WTC11 (cell line): Measurements from ENCODE around the gene GRAMD1C. TPM values are rescaled to one million over a fixed set of nuclear protein-coding genes. Genes with fewer than 3 reads are reported as not detected.

Experiments
- ATAC-seq: fragments of 200-7000 bp; cut with Tn5 transposase; 2 replicates; pipeline ENCODE4 v1.10.0; 2021; ENCODE audit warnings: mild to moderate bottlenecking, moderate library complexity
- CTCF ChIA-PET: fragments of 300-600 bp; sonication (Branson Sonifier 250); formaldehyde crosslinking; loops from one replicate; lab custom pipeline; 2021; ENCODE audit warnings: antibody characterized with exemption; lab: Charles Lee
- POLR2A ChIA-PET: fragments of 350-600 bp; sonication (Branson Sonifier 250); formaldehyde crosslinking; loops from one replicate; lab custom pipeline; 2021; ENCODE audit warnings: antibody characterized with exemption; lab: Charles Lee
- DNase-seq: peaks from one replicate; pipeline ENCODE4 v3.0.0; 2021; ENCODE audit warnings: low spot score
- H3K27ac Mint-ChIP-seq: 2 replicates; pipeline ENCODE4 v1.8.0; 2021; ENCODE audit warnings: mixed read lengths
- H3K27me3 Mint-ChIP-seq: 2 replicates; pipeline ENCODE4 v1.8.0; 2021; ENCODE audit warnings: low read depth, mild to moderate bottlenecking, moderate library complexity, mixed read lengths
- H3K36me3 Mint-ChIP-seq: 2 replicates; pipeline ENCODE4 v1.8.0; 2021; ENCODE audit warnings: mixed read lengths
- H3K4me1 Mint-ChIP-seq: 2 replicates; pipeline ENCODE4 v1.8.0; 2022; ENCODE audit warnings: mixed read lengths
- H3K4me3 Mint-ChIP-seq: 2 replicates; pipeline ENCODE4 v1.8.0; 2021; ENCODE audit warnings: mild to moderate bottlenecking, moderate library complexity, mixed read lengths
- H3K9me3 Mint-ChIP-seq: 2 replicates; pipeline ENCODE4 v1.8.0; 2021; ENCODE audit warnings: mixed read lengths
- ATF1 ChIP-seq: sonication (generic); formaldehyde crosslinking; IDR thresholded peaks from 2 replicates; pipeline ENCODE4 v1.8.1; 2023; ENCODE audit warnings: mild to moderate bottlenecking, moderate library complexity, missing genetic modification reagents
- FOXJ3 ChIP-seq: sonication (generic); formaldehyde crosslinking; IDR thresholded peaks from 2 replicates; pipeline ENCODE4 v1.9.0; 2021; ENCODE audit warnings: missing genetic modification reagents, mild to moderate bottlenecking, borderline replicate concordance
- GABPB1 ChIP-seq: sonication (generic); formaldehyde crosslinking; IDR thresholded peaks from 2 replicates; pipeline ENCODE4 v1.8.1; 2023; ENCODE audit warnings: mild to moderate bottlenecking, missing genetic modification reagents
- GTF2I ChIP-seq: fragments of 250-450 bp; sonication (Bioruptor Pico); conservative IDR thresholded peaks from 2 replicates; pipeline ENCODE4 v1.4.0; 2021; ENCODE audit warnings: mild to moderate bottlenecking
- IRF1 ChIP-seq: sonication (generic); formaldehyde crosslinking; IDR thresholded peaks from 2 replicates; pipeline ENCODE4 v1.8.0; 2023; ENCODE audit warnings: missing genetic modification reagents
- JAZF1 ChIP-seq: fragments of 250-450 bp; sonication (Bioruptor Pico); IDR thresholded peaks from 2 replicates; pipeline ENCODE4 v1.9.0; 2021; ENCODE audit warnings: moderate library complexity, mild to moderate bottlenecking, inconsistent platforms
- NFATC4 ChIP-seq: fragments of 250-450 bp; sonication (Bioruptor Pico); IDR thresholded peaks from 2 replicates; pipeline ENCODE4 v1.9.0; 2021; ENCODE audit warnings: mild to moderate bottlenecking
- NFE2L1 ChIP-seq: sonication (generic); formaldehyde crosslinking; IDR thresholded peaks from 2 replicates; pipeline ENCODE4 v1.8.1; 2023; ENCODE audit warnings: missing genetic modification reagents
- NFYB ChIP-seq: sonication (generic); formaldehyde crosslinking; conservative IDR thresholded peaks from 2 replicates; pipeline ENCODE4 v1.8.0; 2022; ENCODE audit warnings: low read depth, missing genetic modification reagents
- NR3C1 ChIP-seq: sonication (generic); formaldehyde crosslinking; conservative IDR thresholded peaks from 2 replicates; pipeline ENCODE4 v1.8.1; 2023; ENCODE audit warnings: low read depth, mild to moderate bottlenecking, missing genetic modification reagents
- PREB ChIP-seq: sonication (generic); formaldehyde crosslinking; IDR thresholded peaks from 2 replicates; pipeline ENCODE4 v1.8.1; 2022; ENCODE audit warnings: mild to moderate bottlenecking, missing genetic modification reagents, moderate library complexity, borderline replicate concordance
- PRRX2 ChIP-seq: fragments of 250-450 bp; sonication (Bioruptor Pico); IDR thresholded peaks from 2 replicates; pipeline ENCODE4 v1.8.0; 2021; ENCODE audit warnings: mild to moderate bottlenecking
- RORB ChIP-seq: fragments of 250-450 bp; sonication (Bioruptor Pico); IDR thresholded peaks from 2 replicates; pipeline ENCODE4 v1.9.0; 2021; ENCODE audit warnings: mild to moderate bottlenecking
- SMAD3 ChIP-seq: sonication (generic); formaldehyde crosslinking; IDR thresholded peaks from 2 replicates; pipeline ENCODE4 v1.8.0; 2022; ENCODE audit warnings: missing genetic modification reagents, mild to moderate bottlenecking, borderline replicate concordance
- STAT6 ChIP-seq: sonication (generic); formaldehyde crosslinking; conservative IDR thresholded peaks from 2 replicates; pipeline ENCODE4 v1.8.1; 2023; ENCODE audit warnings: mild to moderate bottlenecking, low read depth, missing genetic modification reagents, moderate library complexity
- TEAD1 ChIP-seq: sonication (generic); formaldehyde crosslinking; IDR thresholded peaks from 2 replicates; pipeline ENCODE4 v1.8.0; 2022; ENCODE audit warnings: mild to moderate bottlenecking, missing genetic modification reagents
- TP53 ChIP-seq: sonication (generic); formaldehyde crosslinking; IDR thresholded peaks from 2 replicates; pipeline ENCODE4 v1.8.1; 2023; ENCODE audit warnings: mild to moderate bottlenecking, missing genetic modification reagents
- ZNF138 ChIP-seq: sonication (generic); formaldehyde crosslinking; conservative IDR thresholded peaks from 2 replicates; pipeline ENCODE4 v1.8.1; 2022; ENCODE audit warnings: mild to moderate bottlenecking, moderate library complexity, missing genetic modification reagents
- ZNF232 ChIP-seq: sonication (generic); formaldehyde crosslinking; IDR thresholded peaks from 2 replicates; pipeline ENCODE4 v1.8.0; 2022; ENCODE audit warnings: mild to moderate bottlenecking, missing genetic modification reagents
- total RNA-seq: library from RNA; stranded (reverse); gene quantifications from 3 replicates; pipeline ENCODE4 v1.2.3, GENCODE V29; 2021
- TF ChIP-seq, protein P1 (sequence below): fragments of 250-450 bp; sonication (Bioruptor Pico); IDR thresholded peaks from 2 replicates; pipeline ENCODE4 v1.9.0; 2021; ENCODE audit warnings: mild to moderate bottlenecking
- TF ChIP-seq, protein P2 (sequence below): fragments of 250-450 bp; sonication (Bioruptor Pico); conservative IDR thresholded peaks from 2 replicates; pipeline ENCODE4 v1.9.0; 2021; ENCODE audit warnings: mild to moderate bottlenecking
- TF ChIP-seq, protein P3 (sequence below): sonication (generic); formaldehyde crosslinking; IDR thresholded peaks from 2 replicates; pipeline ENCODE4 v1.8.1; 2022; ENCODE audit warnings: mild to moderate bottlenecking, moderate library complexity, missing genetic modification reagents

The GRAMD1C gene
- total RNA-seq, 1 experiment from 2014 or later: 2.8 TPM

DNA sequence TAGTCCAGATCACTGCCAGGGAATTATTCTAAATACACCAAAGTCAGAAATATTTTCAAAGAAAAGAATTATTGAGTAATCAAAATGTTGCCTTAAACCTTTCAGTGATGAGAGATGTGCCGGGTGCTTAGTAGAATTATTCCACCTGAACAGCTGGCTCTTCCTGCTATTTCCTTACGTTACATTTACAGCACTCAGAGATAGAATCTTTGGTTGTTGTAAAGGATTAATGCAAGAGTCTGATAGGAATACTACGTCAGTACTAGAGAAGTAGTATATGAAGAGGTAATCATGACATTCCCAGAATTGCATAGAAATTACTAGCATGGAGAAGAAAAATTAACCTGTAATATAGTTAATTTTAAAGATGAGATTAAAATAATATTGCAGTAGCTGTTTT lies 58.3 kb downstream of the GRAMD1C start:
- Mint-ChIP-seq H3K27ac (no peak overlapping the region), H3K4me3 (no peak overlapping the region), H3K4me1 (peaks cover 30% of the 10 kb centered on the region), H3K36me3 (no peaks in the 10 kb centered on the region), H3K27me3 (no peaks in the 10 kb centered on the region), H3K9me3 (no peaks in the 10 kb centered on the region)
- no peak for DNase-seq
- ChIA-PET CTCF (interaction anchor here (0.9 to 1.1 kb wide), 2 partner anchors 16 kb away, joined by 3 to 4 read pairs; no protein-coding TSS in a partner anchor), POLR2A (no interaction called here)
- ATAC-seq: no peak
- TF ChIP-seq JAZF1 (CRISPR knock-in tag) (no peak), ZNF138 (CRISPR knock-in tag) (no peak), IRF1 (CRISPR knock-in tag) (no peak), PREB (CRISPR knock-in tag) (no peak), SMAD3 (no peak), TP53 (no peak), STAT6 (CRISPR knock-in tag) (no peak), NFYB (CRISPR knock-in tag) (no peak), TEAD1 (CRISPR knock-in tag) (no peak), PRRX2 (CRISPR knock-in tag) (no peak), GABPB1 (CRISPR knock-in tag) (no peak), ZNF232 (CRISPR knock-in tag) (no peak), NFATC4 (CRISPR knock-in tag) (no peak), GTF2I (CRISPR knock-in tag) (no peak), NFE2L1 (no peak)
- TF ChIP-seq, protein P1, sequence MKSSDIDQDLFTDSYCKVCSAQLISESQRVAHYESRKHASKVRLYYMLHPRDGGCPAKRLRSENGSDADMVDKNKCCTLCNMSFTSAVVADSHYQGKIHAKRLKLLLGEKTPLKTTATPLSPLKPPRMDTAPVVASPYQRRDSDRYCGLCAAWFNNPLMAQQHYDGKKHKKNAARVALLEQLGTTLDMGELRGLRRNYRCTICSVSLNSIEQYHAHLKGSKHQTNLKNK: no peak
- TF ChIP-seq, protein P2, sequence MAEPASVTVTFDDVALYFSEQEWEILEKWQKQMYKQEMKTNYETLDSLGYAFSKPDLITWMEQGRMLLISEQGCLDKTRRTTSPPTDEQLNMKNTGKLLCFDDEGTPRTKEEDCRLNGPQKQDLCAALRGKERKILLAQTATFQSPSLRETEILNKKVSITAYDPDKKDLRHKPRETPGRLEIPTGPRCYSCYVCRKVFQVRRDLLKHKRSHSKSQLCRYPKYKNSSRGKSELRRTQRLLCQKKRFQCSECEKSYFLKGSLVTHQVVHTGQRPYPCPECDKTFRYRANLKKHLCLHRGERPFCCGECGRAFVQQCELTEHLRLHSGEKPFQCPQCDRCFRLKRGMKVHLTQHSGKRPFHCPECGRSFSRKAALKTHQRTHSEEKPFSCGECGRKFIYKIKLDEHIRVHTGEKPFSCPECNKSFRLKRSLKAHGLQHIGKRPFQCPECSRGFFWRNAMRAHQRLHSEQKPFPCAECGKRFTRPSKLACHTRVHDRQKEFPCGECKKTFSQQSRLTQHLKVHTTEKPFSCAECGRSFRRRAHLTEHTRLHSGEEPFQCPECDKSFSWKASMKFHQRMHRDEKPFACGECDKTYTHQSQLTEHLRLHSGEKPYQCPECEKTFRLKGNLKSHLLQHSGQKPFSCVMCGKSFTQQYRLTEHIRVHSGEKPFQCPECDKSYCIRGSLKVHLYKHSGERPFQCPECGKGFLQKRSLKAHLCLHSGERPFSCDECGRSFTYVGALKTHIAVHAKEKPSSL: no peak

- no peaks in the 10 kb centered on the region for H3K9me3 Mint-ChIP-seq
- peaks cover 30% of the 10 kb centered on the region for H3K4me1 Mint-ChIP-seq
- peak overlapping the region; percentile 29 for H3K4me3 Mint-ChIP-seq
- ChIA-PET POLR2A (no interaction called here), CTCF (interaction anchor here (1.1 kb wide), 1 partner anchor 16 kb away, joined by 4 read pairs; no protein-coding TSS in a partner anchor)
- TF ChIP-seq FOXJ3 (CRISPR knock-in tag) (no peak), IRF1 (CRISPR knock-in tag) (no peak), ATF1 (CRISPR knock-in tag) (no peak), NR3C1 (CRISPR knock-in tag) (no peak), NFYB (CRISPR knock-in tag) (no peak), GTF2I (CRISPR knock-in tag) (no peak), TP53 (no peak), RORB (CRISPR knock-in tag) (no peak), ZNF232 (CRISPR knock-in tag) (no peak)
- TF ChIP-seq, protein P3, sequence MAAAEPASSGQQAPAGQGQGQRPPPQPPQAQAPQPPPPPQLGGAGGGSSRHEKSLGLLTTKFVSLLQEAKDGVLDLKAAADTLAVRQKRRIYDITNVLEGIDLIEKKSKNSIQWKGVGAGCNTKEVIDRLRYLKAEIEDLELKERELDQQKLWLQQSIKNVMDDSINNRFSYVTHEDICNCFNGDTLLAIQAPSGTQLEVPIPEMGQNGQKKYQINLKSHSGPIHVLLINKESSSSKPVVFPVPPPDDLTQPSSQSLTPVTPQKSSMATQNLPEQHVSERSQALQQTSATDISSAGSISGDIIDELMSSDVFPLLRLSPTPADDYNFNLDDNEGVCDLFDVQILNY (CRISPR knock-in tag): no peak
- H3K36me3 Mint-ChIP-seq: no peaks in the 10 kb centered on the region
- H3K27ac Mint-ChIP-seq: peak overlapping the region; percentile 79
- H3K27me3 Mint-ChIP-seq: no peaks in the 10 kb centered on the region
- no peak for DNase-seq
- peak; percentile 64 for ATAC-seq
Measured at GRCh38 chr3:113897373-113897777, 58.8 kb downstream of the GRAMD1C start.
